Measurements from ENCODE around the gene TUBA1A. TPM values are rescaled to one million over a fixed set of nuclear protein-coding genes. Genes with fewer than 3 reads are reported as not detected.

The TUBA1A gene
- total and polyA plus RNA-seq, 2 experiments from 2014 or later = 189 to 424 TPM

- no peaks in the 10 kb centered on the region for H3K9me2 ChIP-seq (ENCODE audit: insufficient read depth)
- H3K27me3 Mint-ChIP-seq (ENCODE audit: insufficient read depth, low read depth, poor library complexity) = no peaks in the 10 kb centered on the region
- no peaks in the 10 kb centered on the region for H3K36me3 Mint-ChIP-seq (ENCODE audit: low read depth)
- no peak for TF ChIP-seq JUNB (IDR thresholded peaks at IDR 0.05; ENCODE audit: unreplicated experiment)
- no peak for TF ChIP-seq CREB1 (CRISPR knock-in tag; IDR thresholded peaks at IDR 0.05; ENCODE audit: low read depth)
- TF ChIP-seq NANOG (IDR thresholded peaks at IDR 0.05; ENCODE audit: borderline replicate concordance) = no peak
- no peak for TF ChIP-seq POLR2AphosphoS5 (IDR thresholded peaks at IDR 0.05; ENCODE audit: low read depth)
- TF ChIP-seq, protein P1, sequence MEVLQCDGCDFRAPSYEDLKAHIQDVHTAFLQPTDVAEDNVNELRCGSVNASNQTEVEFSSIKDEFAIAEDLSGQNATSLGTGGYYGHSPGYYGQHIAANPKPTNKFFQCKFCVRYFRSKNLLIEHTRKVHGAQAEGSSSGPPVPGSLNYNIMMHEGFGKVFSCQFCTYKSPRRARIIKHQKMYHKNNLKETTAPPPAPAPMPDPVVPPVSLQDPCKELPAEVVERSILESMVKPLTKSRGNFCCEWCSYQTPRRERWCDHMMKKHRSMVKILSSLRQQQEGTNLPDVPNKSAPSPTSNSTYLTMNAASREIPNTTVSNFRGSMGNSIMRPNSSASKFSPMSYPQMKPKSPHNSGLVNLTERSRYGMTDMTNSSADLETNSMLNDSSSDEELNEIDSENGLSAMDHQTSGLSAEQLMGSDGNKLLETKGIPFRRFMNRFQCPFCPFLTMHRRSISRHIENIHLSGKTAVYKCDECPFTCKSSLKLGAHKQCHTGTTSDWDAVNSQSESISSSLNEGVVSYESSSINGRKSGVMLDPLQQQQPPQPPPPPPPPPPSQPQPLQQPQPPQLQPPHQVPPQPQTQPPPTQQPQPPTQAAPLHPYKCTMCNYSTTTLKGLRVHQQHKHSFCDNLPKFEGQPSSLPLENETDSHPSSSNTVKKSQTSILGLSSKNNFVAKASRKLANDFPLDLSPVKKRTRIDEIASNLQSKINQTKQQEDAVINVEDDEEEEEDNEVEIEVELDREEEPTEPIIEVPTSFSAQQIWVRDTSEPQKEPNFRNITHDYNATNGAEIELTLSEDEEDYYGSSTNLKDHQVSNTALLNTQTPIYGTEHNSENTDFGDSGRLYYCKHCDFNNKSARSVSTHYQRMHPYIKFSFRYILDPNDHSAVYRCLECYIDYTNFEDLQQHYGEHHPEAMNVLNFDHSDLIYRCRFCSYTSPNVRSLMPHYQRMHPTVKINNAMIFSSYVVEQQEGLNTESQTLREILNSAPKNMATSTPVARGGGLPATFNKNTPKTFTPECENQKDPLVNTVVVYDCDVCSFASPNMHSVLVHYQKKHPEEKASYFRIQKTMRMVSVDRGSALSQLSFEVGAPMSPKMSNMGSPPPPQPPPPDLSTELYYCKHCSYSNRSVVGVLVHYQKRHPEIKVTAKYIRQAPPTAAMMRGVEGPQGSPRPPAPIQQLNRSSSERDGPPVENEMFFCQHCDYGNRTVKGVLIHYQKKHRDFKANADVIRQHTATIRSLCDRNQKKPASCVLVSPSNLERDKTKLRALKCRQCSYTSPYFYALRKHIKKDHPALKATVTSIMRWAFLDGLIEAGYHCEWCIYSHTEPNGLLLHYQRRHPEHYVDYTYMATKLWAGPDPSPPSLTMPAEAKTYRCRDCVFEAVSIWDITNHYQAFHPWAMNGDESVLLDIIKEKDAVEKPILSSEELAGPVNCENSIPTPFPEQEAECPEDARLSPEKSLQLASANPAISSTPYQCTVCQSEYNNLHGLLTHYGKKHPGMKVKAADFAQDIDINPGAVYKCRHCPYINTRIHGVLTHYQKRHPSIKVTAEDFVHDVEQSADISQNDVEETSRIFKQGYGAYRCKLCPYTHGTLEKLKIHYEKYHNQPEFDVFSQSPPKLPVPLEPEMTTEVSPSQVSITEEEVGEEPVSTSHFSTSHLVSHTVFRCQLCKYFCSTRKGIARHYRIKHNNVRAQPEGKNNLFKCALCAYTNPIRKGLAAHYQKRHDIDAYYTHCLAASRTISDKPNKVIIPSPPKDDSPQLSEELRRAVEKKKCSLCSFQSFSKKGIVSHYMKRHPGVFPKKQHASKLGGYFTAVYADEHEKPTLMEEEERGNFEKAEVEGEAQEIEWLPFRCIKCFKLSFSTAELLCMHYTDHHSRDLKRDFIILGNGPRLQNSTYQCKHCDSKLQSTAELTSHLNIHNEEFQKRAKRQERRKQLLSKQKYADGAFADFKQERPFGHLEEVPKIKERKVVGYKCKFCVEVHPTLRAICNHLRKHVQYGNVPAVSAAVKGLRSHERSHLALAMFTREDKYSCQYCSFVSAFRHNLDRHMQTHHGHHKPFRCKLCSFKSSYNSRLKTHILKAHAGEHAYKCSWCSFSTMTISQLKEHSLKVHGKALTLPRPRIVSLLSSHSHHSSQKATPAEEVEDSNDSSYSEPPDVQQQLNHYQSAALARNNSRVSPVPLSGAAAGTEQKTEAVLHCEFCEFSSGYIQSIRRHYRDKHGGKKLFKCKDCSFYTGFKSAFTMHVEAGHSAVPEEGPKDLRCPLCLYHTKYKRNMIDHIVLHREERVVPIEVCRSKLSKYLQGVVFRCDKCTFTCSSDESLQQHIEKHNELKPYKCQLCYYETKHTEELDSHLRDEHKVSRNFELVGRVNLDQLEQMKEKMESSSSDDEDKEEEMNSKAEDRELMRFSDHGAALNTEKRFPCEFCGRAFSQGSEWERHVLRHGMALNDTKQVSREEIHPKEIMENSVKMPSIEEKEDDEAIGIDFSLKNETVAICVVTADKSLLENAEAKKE (CRISPR knock-in tag; IDR thresholded peaks at IDR 0.05) = no peak
- TF ChIP-seq, protein P2, sequence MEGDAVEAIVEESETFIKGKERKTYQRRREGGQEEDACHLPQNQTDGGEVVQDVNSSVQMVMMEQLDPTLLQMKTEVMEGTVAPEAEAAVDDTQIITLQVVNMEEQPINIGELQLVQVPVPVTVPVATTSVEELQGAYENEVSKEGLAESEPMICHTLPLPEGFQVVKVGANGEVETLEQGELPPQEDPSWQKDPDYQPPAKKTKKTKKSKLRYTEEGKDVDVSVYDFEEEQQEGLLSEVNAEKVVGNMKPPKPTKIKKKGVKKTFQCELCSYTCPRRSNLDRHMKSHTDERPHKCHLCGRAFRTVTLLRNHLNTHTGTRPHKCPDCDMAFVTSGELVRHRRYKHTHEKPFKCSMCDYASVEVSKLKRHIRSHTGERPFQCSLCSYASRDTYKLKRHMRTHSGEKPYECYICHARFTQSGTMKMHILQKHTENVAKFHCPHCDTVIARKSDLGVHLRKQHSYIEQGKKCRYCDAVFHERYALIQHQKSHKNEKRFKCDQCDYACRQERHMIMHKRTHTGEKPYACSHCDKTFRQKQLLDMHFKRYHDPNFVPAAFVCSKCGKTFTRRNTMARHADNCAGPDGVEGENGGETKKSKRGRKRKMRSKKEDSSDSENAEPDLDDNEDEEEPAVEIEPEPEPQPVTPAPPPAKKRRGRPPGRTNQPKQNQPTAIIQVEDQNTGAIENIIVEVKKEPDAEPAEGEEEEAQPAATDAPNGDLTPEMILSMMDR (conservative IDR thresholded peaks at IDR 0.05; ENCODE audit: low read depth in 2 of 2) = no peak
- TF ChIP-seq, protein P3, sequence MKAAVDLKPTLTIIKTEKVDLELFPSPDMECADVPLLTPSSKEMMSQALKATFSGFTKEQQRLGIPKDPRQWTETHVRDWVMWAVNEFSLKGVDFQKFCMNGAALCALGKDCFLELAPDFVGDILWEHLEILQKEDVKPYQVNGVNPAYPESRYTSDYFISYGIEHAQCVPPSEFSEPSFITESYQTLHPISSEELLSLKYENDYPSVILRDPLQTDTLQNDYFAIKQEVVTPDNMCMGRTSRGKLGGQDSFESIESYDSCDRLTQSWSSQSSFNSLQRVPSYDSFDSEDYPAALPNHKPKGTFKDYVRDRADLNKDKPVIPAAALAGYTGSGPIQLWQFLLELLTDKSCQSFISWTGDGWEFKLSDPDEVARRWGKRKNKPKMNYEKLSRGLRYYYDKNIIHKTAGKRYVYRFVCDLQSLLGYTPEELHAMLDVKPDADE (IDR thresholded peaks at IDR 0.05) = no peak
- no peak for TF ChIP-seq ZNF331 (CRISPR knock-in tag; IDR thresholded peaks at IDR 0.05; ENCODE audit: low read depth)
- TF ChIP-seq EZH2phosphoT487 (IDR thresholded peaks at IDR 0.05; ENCODE audit: unreplicated experiment) = no peak
- TF ChIP-seq, protein P4, sequence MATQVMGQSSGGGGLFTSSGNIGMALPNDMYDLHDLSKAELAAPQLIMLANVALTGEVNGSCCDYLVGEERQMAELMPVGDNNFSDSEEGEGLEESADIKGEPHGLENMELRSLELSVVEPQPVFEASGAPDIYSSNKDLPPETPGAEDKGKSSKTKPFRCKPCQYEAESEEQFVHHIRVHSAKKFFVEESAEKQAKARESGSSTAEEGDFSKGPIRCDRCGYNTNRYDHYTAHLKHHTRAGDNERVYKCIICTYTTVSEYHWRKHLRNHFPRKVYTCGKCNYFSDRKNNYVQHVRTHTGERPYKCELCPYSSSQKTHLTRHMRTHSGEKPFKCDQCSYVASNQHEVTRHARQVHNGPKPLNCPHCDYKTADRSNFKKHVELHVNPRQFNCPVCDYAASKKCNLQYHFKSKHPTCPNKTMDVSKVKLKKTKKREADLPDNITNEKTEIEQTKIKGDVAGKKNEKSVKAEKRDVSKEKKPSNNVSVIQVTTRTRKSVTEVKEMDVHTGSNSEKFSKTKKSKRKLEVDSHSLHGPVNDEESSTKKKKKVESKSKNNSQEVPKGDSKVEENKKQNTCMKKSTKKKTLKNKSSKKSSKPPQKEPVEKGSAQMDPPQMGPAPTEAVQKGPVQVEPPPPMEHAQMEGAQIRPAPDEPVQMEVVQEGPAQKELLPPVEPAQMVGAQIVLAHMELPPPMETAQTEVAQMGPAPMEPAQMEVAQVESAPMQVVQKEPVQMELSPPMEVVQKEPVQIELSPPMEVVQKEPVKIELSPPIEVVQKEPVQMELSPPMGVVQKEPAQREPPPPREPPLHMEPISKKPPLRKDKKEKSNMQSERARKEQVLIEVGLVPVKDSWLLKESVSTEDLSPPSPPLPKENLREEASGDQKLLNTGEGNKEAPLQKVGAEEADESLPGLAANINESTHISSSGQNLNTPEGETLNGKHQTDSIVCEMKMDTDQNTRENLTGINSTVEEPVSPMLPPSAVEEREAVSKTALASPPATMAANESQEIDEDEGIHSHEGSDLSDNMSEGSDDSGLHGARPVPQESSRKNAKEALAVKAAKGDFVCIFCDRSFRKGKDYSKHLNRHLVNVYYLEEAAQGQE (IDR thresholded peaks at IDR 0.05; ENCODE audit: unreplicated experiment) = no peak
- H3F3A ChIP-seq (replicated peaks; ENCODE audit: low read depth) = no peaks in the 10 kb centered on the region
- H3K9me3 Mint-ChIP-seq = no peaks in the 10 kb centered on the region
- H3K4me2 ChIP-seq = 0 out of 2 replicates have a peak overlapping the region, but pooled peaks have one; percentile 10
- peak; percentile 62 for DNase-seq (ENCODE audit: low spot score)
- ATAC-seq = peak; percentile 57
- peak overlapping the region; percentile 12; the same call in 1 of the 2 replicates for H3K27ac ChIP-seq (ENCODE audit: low read depth)
- no peaks in the 10 kb centered on the region for H4K20me1 ChIP-seq (replicated peaks; ENCODE audit: insufficient read depth)
- H3K4me3 Mint-ChIP-seq = no peak overlapping the region
- H3K4me1 Mint-ChIP-seq = peaks cover 32% of the 10 kb centered on the region
- no peaks in the 10 kb centered on the region for H3K27me3 ChIP-seq (ENCODE audit: insufficient read depth)
- H3K27ac Mint-ChIP-seq = peak overlapping the region; percentile 89
- H2AFZ ChIP-seq = no peak overlapping the region
- H3K4me1 ChIP-seq (ENCODE audit: insufficient read depth) = peaks cover 15% of the 10 kb centered on the region
- H3K36me3 ChIP-seq (ENCODE audit: insufficient read depth) = no peaks in the 10 kb centered on the region
- H3K79me2 ChIP-seq (replicated peaks; ENCODE audit: insufficient read depth) = no peaks in the 10 kb centered on the region
- no peak overlapping the region for H3K4me3 ChIP-seq
Observed at GRCh38 chr12:49201595-49202295, 12.9 kb upstream of the TUBA1A start.

Measured in GM23338 (cell line).